Measurements from ENCODE around the gene ZFP3.
"Not testable (repeated sequence)": the region's sequence is repeated elsewhere in the genome, so short reads cannot be mapped to it uniquely, and the experiment has no call there.

Gene ZFP3

DNA sequence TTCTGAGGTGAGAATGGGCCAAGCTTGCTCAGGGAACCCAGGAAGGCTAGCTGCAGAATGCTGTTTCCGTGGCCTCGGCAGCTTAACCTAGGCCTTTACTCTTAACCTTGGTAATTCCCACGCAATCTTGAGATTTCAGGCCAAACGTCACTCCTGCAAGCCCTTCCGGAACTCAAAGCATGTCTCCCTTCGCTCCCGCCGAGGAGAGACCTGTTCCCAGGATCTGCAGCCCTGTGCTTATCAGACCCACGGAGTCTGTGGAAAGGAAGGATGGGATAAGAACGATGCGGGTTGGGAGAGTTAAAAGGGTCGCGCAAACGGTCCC lies 524 bp upstream of the ZFP3 start:
- no peak for DNase-seq (ENCODE audit: low spot score)

DNA sequence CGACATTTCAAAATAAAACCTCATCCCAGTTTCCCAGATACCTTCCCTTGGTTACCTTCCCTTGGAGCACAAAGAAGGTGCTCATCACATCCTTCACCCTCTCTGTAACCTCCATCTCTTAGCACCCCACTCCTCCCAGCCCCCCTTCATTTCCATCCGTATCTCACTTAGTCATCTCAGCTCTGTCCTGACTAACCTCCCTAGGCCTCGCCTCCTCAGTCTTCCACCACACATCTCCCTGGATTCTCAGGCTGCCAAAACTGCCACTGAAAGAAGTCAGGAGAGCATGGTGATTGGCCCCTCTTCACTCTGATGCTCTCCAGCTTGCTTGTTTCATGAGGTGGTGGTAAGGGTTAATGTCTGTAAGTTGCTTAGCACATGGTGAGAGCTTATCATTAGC lies 2.3 kb downstream of the ZFP3 start:
- no peak for DNase-seq (ENCODE audit: low spot score)

DNA sequence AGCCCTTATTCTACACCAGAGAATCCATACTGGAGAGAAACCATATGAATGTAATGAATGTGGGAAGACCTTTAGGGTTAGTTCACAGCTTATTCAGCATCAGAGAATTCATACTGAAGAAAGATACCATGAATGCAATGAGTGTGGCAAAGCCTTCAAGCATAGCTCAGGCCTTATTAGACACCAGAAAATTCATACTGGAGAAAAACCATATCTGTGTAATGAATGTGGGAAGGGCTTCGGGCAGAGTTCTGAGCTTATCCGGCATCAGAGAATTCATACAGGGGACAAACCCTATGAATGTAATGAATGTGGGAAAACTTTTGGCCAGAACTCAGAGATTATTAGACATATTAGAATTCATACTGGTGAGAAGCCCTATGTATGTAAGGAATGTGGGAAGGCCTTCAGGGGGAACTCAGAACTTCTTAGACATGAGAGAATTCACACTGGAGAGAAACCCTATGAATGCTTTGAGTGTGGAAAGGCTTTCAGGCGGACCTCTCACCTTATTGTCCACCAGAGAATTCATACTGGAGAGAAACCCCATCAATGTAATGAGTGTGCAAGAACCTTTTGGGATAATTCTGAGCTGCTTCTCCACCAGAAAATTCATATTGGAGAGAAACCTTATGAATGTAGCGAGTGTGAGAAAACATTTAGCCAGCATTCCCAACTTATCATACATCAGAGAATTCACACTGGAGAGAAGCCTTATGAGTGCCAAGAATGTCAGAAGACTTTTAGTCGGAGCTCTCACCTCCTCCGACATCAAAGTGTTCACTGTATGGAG lies 14.1 kb downstream of the ZFP3 start:
- DNase-seq (ENCODE audit: low spot score): no peak

DNA sequence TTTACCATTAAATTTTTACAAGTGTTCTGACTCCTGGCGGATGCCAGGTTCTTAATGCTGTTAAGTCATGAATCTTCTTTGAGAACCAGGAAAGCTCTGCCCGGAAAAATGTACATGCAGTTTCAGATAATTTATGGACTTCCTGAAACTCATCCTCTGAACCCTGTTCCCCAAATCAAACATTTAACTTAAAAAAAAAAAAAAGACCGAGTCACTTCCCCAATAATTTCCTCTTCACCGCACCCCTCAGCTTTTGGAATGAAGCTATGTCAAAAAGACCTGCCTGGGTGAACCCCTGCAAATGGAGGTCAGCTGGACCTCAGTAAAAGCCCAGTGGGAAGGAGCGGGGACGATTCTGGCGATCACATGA lies 18.4 kb downstream of the ZFP3 start:
- no peak for DNase-seq (ENCODE audit: low spot score)

DNA sequence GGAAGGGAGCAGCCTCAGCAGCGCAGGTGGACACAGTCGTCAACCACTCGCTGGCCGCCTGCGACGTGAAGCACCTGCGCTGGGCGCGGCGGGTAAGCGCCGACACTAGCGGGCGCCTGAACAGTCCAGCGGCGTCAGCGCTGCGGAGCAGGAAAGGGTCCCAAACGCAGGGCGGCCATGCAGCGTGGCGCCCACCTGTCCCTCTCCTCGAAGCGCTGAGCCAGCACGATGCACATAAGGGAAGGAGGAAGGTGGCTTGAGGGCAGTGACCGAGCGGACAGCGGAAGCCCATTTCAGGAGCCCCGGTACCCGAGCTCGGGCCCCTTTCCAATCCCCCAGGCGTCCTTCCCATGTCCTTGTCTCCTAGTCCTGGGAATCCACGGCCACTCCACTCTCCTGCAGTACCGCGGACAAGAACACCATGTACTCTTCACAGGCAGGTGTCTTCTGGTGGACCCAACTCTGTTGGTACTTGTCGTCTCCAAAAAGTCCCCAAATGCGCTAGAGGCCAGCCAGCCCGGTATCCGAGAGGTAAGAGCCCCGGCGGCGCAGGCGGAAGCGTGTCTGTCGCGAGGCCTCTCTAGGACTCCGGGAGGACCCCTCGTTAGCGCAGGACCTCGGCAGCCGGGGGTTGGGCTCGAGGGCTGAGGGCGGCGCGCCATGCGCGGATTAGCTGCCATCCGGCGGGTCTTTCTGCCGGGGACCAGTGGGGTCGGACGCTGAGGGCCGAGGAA lies 19.0 kb downstream of the ZFP3 start:
- DNase-seq (ENCODE audit: low spot score): peak; percentile 43

DNA sequence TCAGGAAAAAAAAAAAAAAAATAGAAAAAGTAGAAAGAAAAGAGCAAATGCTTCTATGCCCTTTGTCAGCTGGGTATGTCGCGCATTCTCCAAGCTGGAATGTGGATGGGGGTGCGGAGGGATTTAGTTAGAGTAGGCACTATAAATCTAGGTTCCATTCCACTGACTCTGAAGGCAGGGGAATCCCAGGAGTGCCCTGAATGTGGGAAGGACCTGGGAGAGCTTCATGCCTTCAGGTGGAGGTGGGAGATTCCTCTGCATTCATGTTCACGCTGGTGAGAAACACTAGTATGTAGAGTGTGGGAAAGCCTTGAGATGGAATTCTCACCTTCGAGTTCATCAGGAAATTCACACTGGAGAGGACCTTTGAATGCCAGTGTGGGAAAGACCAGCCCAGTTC lies 21.0 kb downstream of the ZFP3 start:
- DNase-seq (ENCODE audit: low spot score): no peak

DNA sequence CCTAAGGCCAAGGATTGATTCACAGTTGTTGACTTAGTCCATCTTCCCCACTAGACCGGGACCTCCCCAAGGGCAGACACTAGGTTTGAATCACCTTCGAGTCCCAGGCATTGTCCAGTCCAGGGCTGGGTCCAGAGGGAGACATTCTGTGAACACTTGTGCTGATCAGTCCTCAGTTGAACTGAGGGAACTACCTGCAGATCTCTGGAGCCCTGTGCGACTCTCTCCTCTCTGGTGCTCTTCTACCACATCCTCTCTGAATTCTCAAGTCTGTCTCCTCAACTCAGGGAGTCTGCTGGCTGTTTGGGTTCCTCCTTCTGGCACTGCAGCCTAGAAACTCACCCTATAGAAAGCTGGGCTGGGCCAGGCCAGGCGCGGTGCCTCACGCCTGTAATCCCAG lies 22.6 kb downstream of the ZFP3 start:
- no peak for DNase-seq (ENCODE audit: low spot score)

DNA sequence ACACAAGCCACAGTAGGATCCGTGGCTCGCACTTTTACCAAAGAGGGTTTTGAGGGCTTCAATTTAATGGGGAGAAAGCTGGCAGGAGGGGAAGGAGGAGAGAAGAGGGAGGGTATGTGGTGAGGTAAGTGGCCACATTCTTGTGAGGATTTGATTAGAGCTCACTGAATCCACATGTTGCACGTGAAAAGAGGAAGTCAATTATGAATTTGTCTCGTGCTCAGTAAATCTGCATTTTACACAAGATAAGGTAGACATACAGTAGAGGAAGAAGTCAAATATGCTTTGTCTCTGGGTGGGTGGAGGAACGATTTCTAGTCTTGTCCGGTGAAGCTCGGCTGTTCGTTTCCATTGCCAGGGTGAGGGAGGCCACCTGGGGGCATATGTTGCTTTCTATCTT lies 32.5 kb downstream of the ZFP3 start:
- DNase-seq (ENCODE audit: low spot score): peak; percentile 22

DNA sequence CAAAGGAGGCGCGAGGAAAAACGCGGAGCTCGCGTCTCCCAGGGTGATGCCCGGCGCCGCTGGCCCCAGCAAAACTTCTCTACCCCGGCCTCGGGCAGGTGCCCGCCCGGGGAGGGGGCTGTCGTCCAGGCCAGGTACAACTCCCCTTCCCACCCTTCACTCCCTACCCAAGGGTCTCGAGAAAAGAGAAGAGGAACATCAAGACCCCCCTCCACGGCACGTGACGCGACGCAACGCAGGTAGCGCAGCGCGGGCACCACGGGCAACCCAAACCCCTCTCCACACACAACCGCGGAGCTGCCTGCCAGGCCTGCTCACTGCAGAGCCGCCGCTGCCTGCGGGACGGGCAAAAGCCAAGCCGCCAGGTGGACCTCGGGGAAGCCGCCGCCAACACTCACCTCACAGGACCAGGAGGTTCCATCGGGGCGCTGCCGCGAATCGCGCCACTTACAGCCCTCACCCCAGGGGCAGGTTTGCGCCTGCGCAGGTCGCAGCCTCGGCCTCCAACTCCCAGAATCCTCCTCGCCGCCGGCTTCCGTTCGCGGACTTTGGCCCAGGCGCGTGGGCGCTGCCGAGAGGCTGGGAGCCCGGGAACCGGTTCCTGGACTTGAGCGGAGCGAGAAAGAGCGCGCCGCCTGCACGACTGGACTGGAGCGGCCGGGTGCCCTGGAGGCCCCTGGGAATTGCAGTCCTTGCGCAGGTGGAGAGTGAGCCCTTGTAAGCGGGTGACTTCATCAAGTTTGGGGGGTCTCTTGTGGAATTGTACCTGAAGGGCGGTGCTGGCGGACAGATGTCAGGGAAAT lies 33.3 kb downstream of the ZFP3 start, which contains the start of gene ZNF232:
Gene ZNF232 (minus strand): TSS at position 477 of the 803 bp plus-strand sequence. CDS start 56 bp downstream, at position 421.
- DNase-seq (ENCODE audit: low spot score): peak; percentile 93

DNA sequence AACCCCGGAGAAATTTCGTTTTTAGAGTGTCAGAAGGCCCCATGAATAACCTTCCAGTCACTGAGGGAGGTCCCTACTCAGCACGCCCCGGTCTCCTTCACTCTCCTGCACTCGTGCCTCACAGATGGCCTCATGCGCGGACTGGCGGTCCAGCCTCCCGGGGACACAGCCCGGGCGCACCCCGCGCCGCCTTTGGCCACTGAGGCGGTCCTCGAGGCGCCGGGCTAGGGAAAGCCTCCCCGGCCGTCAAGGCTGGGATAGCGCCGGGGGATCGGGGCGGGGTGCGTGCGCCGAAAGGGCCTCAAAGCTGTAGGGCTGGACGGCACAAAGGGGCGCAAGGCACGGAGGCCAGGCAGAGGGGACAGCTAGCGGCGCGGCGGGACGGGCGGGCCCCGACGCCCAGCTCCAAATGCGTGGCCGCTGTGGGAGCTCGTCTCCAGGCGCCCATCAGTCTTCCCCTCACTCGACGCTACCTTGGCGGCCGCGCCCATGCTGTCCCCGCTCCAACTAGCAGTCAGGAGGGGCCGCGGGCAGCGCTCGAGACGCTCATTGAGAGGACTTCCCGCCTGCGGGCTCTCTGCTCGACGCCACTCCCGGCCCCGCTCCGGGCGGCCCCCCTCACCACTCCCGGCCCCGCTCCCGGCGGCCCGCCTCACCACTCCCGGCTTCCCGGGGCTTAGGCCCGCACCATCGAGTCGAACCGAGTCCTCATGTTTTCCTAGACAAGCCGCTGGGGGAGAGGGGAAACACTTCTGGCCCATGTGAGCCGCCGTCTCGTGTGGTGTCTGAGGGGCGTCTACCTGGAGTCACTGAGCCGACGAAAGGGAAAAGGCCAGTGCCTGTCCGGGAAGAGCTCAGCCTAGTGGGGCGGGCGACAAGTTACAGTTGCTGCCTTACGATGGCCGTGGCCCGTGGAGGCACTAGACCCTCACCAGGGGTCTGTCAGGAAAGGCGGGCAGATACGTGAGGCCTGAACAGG lies 37.7 kb downstream of the ZFP3 start, which contains the start of gene USP6:
Gene USP6 (plus strand): TSS at position 360 of the 979 bp plus-strand sequence. CDS start 14,336 bp downstream, outside the sequence.
- DNase-seq (ENCODE audit: low spot score): no peak

DNA sequence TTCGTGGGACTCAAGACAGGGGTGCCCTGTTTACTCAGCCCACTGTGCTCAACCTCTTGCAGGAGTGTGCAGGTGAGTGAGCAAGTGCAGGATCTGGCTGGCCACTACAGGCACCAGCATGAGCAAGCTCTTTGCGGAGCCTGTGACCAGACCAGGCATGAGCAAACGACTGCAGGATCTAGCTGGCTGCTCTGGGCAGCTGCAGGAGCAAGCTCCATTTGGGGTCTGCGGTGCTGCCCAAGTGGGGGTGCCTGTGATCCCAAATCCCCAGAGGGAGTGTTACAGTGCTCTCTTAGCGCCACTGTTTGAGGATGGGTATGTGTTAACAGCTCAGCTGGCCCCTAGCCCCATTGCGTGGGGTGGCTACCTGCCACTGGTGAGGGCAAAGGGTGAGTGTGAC lies 40.0 kb downstream of the ZFP3 start:
- no peak for DNase-seq (ENCODE audit: low spot score)

DNA sequence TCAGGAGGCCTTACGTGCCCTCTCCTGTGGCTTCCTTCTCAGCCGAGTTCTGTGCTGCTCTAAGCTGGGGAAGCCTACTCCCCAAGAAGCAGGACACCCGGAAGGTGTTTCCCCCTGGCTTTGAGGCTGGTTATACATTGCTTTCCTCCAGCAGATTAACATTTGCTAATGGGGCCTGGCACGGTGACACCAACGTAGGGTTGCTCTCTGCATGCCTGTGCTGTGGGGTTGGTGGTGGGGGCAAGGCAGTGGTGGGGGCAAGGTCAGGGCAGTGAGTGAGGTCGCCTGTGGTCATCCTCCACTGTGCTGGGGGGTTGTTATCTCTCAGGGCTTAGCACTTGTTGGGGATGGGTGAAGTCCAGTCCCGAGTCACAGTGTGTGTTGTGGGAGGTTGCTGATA lies 41.8 kb downstream of the ZFP3 start:
- no peak for DNase-seq (ENCODE audit: low spot score)

DNA sequence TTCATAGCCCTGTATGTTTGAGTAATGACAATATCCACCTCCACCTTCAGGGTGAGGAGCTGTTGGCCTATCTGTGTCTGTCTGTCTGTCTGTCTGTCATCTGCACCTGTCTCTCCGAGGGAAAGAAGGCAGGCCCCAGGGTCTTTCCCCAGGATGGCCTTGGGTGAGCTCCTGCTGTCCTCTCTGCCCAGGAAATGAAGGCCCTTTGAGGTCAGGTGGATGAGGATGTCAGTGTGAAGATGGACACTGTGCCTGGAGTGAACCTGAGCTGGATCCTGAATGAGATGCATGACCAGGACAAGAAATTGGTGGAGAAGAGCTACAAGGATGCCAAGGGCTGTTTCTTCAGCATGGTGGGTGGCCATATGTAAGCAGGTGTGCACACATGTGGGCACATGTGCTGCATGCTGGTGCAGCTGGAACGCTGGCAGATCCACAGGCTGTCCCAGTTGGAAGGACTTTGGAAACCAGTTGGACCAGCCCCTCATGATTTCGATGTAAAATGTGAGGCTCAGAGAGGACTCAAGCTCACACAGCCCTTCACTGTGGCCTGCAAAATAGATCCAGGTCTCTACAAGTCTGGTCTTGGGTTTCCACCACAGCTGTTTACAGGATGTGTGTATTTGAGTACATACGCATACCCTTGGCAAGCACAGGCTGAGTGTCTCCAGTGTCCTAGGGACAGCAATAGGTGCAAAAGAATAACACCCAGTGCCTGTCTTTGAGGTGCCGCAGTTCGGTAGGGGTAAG lies 42.3 kb downstream of the ZFP3 start:
- not testable (repeated sequence) for DNase-seq (ENCODE audit: low spot score)

DNA sequence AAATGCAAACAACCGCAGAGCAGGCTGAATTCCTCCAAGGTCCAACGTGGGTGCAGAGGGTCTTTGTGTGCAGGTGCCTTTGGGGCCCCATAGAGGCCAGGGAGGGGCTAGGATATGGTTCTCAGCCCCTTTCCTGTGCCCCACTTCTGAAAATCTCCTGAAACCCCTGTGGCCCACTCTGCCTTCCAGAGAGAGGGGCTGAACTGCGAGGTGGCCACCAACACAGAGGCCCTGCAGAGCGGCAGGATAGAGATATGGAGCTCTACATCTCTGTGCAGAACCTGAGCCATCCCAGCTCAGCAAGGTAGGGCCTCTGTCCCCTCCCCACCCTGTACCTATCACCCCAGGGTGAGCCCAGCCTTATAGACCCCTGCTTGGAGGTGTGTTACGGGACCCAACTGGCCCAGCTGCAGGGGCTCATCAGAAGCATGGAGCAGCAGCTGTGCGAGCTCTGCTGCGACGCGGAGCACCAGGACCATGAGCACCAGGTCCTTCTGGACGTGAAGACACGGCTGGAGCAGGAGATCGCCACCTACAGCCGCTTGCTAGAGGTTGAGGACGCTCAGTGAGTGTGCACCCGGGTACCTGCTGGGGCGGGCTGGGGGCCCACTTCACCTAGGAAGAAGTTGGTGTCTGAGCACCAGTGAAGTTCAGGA lies 43.0 kb downstream of the ZFP3 start:
- DNase-seq (ENCODE audit: low spot score): no peak

DNA sequence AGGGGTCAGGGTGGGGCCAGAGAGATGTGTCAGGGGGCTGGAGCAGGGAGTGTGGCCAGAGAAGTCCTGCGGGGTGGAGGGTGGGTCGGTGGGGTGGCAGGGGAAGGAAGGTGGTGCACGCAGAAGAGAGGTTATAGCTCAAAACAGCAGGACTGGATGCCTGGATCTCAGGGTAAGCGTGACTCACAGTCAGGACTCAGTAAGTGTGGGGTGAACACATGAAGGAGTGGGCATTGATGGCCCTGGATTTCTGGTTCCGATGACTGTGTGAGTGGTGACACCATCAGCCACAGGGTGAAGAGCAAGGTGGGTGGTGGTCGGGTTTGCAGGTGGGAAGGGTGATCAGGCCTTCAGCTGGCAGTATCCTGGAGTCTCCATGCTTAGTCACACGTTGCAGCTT lies 43.8 kb downstream of the ZFP3 start:
- not testable (repeated sequence) for DNase-seq (ENCODE audit: low spot score)

DNA sequence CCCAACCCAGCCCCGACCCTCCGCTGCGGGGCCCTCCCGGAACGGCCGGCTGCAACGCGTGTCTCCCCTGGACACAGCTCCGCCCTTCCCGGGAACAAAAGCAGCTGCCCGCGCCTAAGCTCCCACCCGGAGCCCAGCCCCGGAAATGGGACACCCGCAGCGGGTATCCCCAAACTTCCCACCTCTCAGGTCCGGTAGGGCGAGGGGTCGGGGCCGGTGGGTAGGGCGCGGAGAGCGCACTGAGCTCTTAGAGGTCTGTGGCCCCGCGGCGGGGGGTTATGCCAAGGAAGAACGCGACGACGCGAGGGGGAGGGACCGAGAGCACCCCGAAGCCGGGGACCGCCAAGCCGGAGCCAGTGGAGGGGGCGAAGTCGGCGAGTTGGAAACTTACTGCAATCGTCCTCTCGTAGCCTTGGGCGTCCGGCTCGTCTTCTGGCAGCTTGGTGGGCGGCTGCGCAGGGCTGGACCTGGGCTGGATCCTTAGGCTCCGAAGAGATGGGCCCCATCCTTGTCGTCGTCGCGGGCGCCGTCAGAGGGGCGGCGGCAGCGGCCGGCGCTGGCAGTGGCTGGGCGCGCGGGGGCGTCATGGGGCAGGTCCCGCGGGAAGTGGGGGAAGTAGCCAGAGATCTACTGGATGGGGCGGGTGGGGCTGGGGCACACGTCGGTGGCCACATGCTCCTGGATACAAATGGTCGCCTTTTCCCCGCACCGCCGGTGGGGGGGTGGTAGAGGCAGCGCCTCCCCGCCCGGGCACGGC lies 44.5 kb downstream of the ZFP3 start:
- DNase-seq (ENCODE audit: low spot score): no peak

DNA sequence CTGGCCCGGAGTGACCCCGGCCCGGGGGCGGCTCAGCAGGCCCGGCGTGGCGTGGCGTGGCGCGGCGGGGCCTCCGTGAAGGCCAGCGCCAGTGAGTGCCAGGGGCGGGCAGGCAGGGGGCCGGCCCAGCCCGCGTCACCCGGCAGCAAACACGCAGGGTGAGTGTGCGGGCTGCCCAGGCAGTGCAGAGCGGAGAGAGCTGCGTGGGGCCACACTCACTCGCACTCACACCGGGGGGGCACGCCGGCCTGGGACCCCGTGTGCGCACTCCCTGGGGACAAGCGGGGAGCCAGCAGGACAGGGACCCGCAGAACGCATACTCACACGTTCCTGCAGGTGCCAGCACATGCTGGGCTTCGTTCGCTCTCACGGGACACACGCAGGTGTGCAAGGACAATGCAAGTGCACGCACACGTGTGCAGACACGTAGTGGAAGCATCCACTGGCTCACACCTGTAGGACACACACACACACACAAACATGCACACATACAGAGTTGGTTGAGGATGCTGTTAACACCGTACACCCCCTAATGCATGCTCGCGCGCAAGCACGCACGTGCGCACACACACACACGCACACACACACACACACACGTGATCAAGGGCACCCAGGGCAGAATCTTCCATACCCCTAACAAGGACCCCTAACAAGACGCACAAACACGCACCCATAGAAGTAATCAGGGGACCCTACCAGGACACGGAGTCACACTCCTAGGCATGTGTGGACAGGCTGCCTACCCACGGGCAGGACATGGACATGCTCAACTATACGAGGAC lies 45.3 kb downstream of the ZFP3 start:
- DNase-seq (ENCODE audit: low spot score): no peak

DNA sequence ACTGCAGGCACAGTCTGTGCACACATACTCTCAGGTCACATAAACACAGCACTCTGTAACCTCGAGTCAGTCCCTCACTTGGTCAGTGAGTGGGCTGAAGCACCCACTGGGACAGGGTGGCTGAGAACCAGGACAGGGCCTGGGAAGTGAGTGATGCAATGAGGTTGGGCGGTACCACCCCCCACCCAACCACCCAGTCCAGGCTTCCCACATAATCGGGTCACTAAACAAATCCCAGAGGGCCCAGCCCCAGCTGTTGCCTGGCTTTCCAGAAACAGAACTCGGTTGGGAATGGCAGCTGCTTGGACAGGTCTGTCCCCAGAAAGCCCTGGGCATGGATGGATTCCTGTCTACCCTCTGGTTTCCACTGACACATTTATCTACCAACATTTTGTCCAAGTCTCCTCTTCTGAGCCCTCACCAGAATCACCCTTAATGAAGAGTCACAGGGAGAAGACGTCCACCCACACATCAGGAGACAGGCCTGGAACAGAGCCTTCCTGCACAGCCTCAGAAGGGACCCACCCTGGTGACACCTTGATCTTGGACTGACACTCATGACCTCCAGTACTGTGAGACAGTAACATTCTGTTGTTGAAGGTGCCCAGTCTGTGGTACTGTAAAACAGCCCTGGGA lies 46.0 kb downstream of the ZFP3 start:
- not testable (repeated sequence) for DNase-seq (ENCODE audit: low spot score)
